ACC112 (cell line): ENCODE measurements around the gene KRTAP10-10.
"Not testable (repeated sequence)": the region's sequence is repeated elsewhere in the genome, so short reads cannot be mapped to it uniquely, and the experiment has no call there.

Source experiments
- H2AFZ ChIP-seq: fragments of 200-600 bp; sonication (generic); one replicate; pipeline ENCODE4 v1.6.0; 2017; ENCODE audit warnings: antibody characterized with exemption, low read length; ENCODE audit not compliant: unreplicated experiment
- H3K27ac ChIP-seq: fragments of 200-600 bp; sonication (generic); 2 replicates; pipeline ENCODE4 v1.5.1; 2014; ENCODE audit warnings: low read depth, mild to moderate bottlenecking, antibody characterized with exemption, low read length, moderate library complexity
- H3K27me3 ChIP-seq: fragments of 200-600 bp; sonication (generic); 2 replicates; pipeline ENCODE4 v1.6.1; 2014; ENCODE audit warnings: mild to moderate bottlenecking, antibody characterized with exemption, low read length, moderate library complexity, mixed read lengths; ENCODE audit not compliant: insufficient read depth
- H3K36me3 ChIP-seq: fragments of 200-600 bp; sonication (generic); 2 replicates; pipeline ENCODE4 v1.6.1; 2016; ENCODE audit warnings: mild to moderate bottlenecking, antibody characterized with exemption, low read length, moderate library complexity, mixed read lengths; ENCODE audit not compliant: insufficient read depth
- H3K4me1 ChIP-seq: fragments of 200-600 bp; sonication (generic); one replicate; pipeline ENCODE4 v1.6.1; 2016; ENCODE audit warnings: low read length, mixed read lengths; ENCODE audit not compliant: insufficient read depth, unreplicated experiment, control insufficient read depth
- H3K4me3 ChIP-seq: fragments of 200-600 bp; sonication (generic); 2 replicates; pipeline ENCODE4 v1.5.1; 2014; ENCODE audit warnings: mild to moderate bottlenecking, low read depth, low read length
- H3K79me2 ChIP-seq: fragments of 200-600 bp; sonication (generic); one replicate; pipeline ENCODE4 v1.6.0; 2016; ENCODE audit warnings: low read length; ENCODE audit not compliant: control insufficient read depth, unreplicated experiment, insufficient read depth

The KRTAP10-10 gene

GRCh38 chr21:44595524-44595923, 41.6 kb upstream of the KRTAP10-10 start:
- Histone ChIP-seq H3K4me1 (no peaks in the 10 kb centered on the region), H3K79me2 (no peaks in the 10 kb centered on the region), H3K36me3 (no peaks in the 10 kb centered on the region), H3K27ac (no peak overlapping the region), H3K27me3 (peaks cover 77% of the 10 kb centered on the region), H3K4me3 (no peak overlapping the region), H2AFZ (no peak overlapping the region)

- H3K79me2 ChIP-seq = no peaks in the 10 kb centered on the region
- H3K36me3 ChIP-seq = no peaks in the 10 kb centered on the region
- no peak overlapping the region for H2AFZ ChIP-seq
- no peak overlapping the region for H3K27ac ChIP-seq
- H3K4me1 ChIP-seq = no peaks in the 10 kb centered on the region
- H3K4me3 ChIP-seq = no peak overlapping the region
- peaks cover 80% of the 10 kb centered on the region for H3K27me3 ChIP-seq
Observed at GRCh38 chr21:44596068-44596725, 41.0 kb upstream of the KRTAP10-10 start.

GRCh38 chr21:44598061-44598460, 39.1 kb upstream of the KRTAP10-10 start:
- no peak overlapping the region for H3K27ac ChIP-seq
- H3K4me1 ChIP-seq = no peaks in the 10 kb centered on the region
- H3K36me3 ChIP-seq = no peaks in the 10 kb centered on the region
- H2AFZ ChIP-seq = no peak overlapping the region
- H3K4me3 ChIP-seq = no peak overlapping the region
- H3K79me2 ChIP-seq = no peaks in the 10 kb centered on the region
- peaks cover 83% of the 10 kb centered on the region for H3K27me3 ChIP-seq

- H3K79me2 ChIP-seq = no peaks in the 10 kb centered on the region
- no peaks in the 10 kb centered on the region for H3K36me3 ChIP-seq
- no peaks in the 10 kb centered on the region for H3K4me1 ChIP-seq
- H3K27me3 ChIP-seq = peaks cover 76% of the 10 kb centered on the region
- H3K4me3 ChIP-seq = no peak overlapping the region
- H3K27ac ChIP-seq = no peak overlapping the region
- H2AFZ ChIP-seq = no peak overlapping the region
Observed at GRCh38 chr21:44599264-44600029, 37.7 kb upstream of the KRTAP10-10 start.

GRCh38 chr21:44600118-44600978, 36.8 kb upstream of the KRTAP10-10 start, which contains the start of gene KRTAP10-7:
TSS of gene KRTAP10-7 (plus strand) at chr21:44600597. CDS start at chr21:44600622, 25 bp downstream.
- peaks cover 78% of the 10 kb centered on the region for H3K27me3 ChIP-seq
- H3K79me2 ChIP-seq, H2AFZ ChIP-seq, H3K36me3 ChIP-seq, H3K4me1 ChIP-seq, H3K4me3 ChIP-seq, H3K27ac ChIP-seq: not testable (repeated sequence)

- H2AFZ ChIP-seq, H3K36me3 ChIP-seq, H3K4me1 ChIP-seq, H3K79me2 ChIP-seq, H3K27ac ChIP-seq, H3K4me3 ChIP-seq: not testable (repeated sequence)
- H3K27me3 ChIP-seq = peaks cover 76% of the 10 kb centered on the region
Observed at GRCh38 chr21:44601091-44601490, 36.1 kb upstream of the KRTAP10-10 start.

GRCh38 chr21:44601596-44602462, 35.3 kb upstream of the KRTAP10-10 start:
- Histone ChIP-seq H3K36me3 (no peaks in the 10 kb centered on the region), H3K27ac (no peak overlapping the region), H3K4me3 (no peak overlapping the region), H3K4me1 (no peaks in the 10 kb centered on the region), H3K79me2 (no peaks in the 10 kb centered on the region), H2AFZ (no peak overlapping the region), H3K27me3 (peaks cover 75% of the 10 kb centered on the region)

GRCh38 chr21:44602463-44602850, 34.7 kb upstream of the KRTAP10-10 start:
- Histone ChIP-seq H3K4me1 (no peaks in the 10 kb centered on the region), H3K36me3 (no peaks in the 10 kb centered on the region), H3K27me3 (peaks cover 71% of the 10 kb centered on the region), H2AFZ (no peak overlapping the region), H3K79me2 (no peaks in the 10 kb centered on the region), H3K27ac (no peak overlapping the region), H3K4me3 (no peak overlapping the region)

GRCh38 chr21:44603109-44603875, 33.9 kb upstream of the KRTAP10-10 start:
- no peaks in the 10 kb centered on the region for H3K4me1 ChIP-seq
- H3K4me3 ChIP-seq = no peak overlapping the region
- H2AFZ ChIP-seq = no peak overlapping the region
- H3K36me3 ChIP-seq = no peaks in the 10 kb centered on the region
- no peaks in the 10 kb centered on the region for H3K79me2 ChIP-seq
- H3K27me3 ChIP-seq = peaks cover 62% of the 10 kb centered on the region
- H3K27ac ChIP-seq = no peak overlapping the region
